Subcutaneous adipose tissue (tissue), 4 donors: ENCODE data around the gene DPYSL5. TPM values are rescaled to one million over a fixed set of nuclear protein-coding genes. Genes with fewer than 3 reads are reported as not detected.

ENCODE experiments used
- CTCF ChIP-seq: fragments of 450-650 bp; IDR thresholded peaks from one replicate; pipeline ENCODE4 v1.5.1; 2016; ENCODE audit warnings: low read depth, mild to moderate bottlenecking, control low read depth, antibody characterized with exemption, moderate library complexity
- total RNA-seq, 4 donors: library from RNA; depleted of rRNA; stranded (reverse); fragments of >200 nt; gene quantifications; one replicate each; pipeline ENCODE4 v1.1.0, GENCODE V29; 2016

DPYSL5 gene
- total RNA-seq, 4 donors from 2014 or later, result not detected

GRCh38 chr2:26913999-26914658 is 66.2 kb downstream of the DPYSL5 start:
- no peak for TF ChIP-seq CTCF

- TF ChIP-seq CTCF, result no peak
Observed at GRCh38 chr2:26914659-26915310, 66.9 kb downstream of the DPYSL5 start.

- TF ChIP-seq CTCF, result no peak
Observed at GRCh38 chr2:26915316-26915715, 67.4 kb downstream of the DPYSL5 start.

- TF ChIP-seq CTCF, result no peak
Observed at GRCh38 chr2:26916128-26916692, 68.3 kb downstream of the DPYSL5 start.

GRCh38 chr2:26917135-26917836 is 69.4 kb downstream of the DPYSL5 start:
- TF ChIP-seq CTCF, result no peak

- TF ChIP-seq CTCF, result no peak
Observed at GRCh38 chr2:26921323-26921722, 73.4 kb downstream of the DPYSL5 start.
